Astrocyte of the hippocampus (primary cell): ENCODE results near the gene SLC26A9.

Experiments
- DNase-seq: peaks from one replicate; pipeline ENCODE4 v3.0.0; 2011; ENCODE audit warnings: low read depth, low spot score

SLC26A9 gene

DNA sequence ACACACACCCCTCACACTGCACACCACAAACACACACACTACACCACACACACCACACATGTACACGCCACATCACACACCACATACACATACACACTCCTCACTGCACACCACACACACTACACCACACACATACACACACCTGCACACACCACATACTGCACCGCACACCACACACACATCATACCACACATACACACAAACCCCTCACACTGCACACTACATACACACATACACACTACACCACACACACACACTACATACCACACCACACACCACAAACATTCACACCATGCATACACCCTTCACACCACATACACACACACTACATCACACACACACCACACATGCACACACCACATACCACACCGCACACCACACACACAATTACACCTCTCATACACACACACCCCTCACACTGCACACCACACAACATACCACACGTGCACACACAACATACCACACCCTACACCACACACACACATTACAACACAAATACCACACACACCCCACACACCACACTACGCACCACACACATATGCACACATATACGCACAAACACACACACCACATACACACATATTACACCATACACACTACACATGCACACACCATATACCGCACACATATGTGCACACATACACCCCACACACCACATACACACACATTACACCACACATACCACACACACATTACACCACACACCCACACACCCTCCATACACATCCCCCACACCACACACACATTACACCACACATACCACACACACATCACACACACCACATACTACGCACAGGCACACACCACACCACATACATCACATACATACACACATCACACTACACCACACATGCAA is 30.3 kb upstream of the SLC26A9 start:
- DNase-seq: no peak

DNA sequence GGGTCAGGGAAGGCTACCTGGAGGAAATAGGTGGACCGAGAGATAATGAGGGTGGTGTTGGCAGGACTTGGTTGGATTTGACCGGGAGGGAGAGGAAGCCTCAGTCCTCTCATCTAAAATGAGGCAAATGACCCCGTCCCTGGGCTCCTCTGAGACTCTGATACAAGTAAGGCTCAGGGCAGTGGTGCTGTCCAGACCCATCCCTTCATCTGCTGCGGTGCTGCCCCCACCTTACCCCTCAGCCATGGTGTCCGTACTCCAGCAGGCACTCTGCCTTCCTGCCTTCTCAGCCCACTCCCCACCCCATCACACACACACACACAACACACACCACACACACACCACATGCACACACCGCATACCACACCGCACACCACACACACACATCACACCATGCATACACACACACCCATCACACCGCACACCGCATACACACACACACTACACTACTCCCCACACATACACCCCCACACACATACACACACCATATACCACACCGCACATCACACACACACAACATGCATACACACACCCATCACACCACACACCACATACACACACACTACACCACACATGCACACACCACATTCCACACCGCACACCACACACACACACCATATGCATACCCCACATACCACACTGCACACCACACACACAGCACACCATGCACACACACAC is 29.4 kb upstream of the SLC26A9 start:
- DNase-seq: no peak

DNA sequence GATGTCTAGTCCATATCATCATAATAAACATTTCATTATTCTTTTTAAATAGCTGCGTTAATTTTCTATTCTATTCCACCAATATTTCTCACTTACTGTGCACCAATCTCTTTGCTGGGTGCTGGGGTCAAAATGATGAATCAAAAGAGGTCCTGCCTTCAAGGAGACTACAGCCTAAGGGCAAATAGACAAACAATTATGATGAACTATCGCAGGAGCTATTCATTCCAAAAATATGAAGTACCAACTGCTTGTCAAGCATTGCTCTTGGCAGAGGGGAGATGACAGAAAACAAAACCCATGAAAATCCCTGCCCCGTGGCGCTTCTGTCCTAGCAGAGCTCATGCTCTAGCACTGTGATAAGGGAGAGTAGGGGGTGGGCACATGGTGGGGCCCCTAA is 28.8 kb upstream of the SLC26A9 start:
- no peak for DNase-seq

DNA sequence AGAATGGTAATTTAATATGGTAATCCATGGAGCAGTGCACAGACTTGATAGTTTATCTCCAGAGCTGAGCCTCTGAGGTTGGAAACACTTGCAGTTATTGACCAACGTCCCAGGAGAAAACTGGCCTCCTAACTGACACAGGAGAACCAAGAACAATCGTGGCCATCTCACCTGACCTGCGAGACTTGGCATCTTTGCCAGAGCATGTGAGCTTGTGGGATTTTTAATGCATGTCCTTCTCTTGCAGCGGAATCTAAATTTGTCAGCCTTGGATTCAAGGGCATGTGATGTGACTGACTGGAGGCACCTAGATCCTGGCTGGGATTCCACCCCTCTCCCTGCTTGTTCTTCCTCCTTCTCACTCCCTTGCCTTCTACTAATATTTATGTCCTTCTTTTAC is 27.8 kb upstream of the SLC26A9 start:
- DNase-seq: no peak

DNA sequence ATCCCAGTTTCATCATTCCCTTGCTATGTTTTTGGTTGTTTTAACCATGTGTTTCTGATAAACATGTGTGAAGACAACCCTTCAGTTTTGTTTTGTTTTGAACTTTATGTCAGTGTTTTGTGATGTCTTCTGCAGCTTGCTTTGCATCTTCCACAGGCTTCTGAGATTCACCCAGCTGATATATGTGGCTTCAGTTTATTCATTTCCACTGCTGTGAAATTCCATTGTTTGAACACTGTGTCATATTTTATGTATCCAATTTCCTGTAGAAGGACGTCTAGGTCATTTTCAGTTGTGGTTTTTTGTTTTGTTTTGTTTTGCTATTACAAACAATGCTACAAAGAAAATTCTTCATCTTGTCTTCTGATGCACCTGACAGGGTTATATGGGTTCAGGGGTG is 27.2 kb upstream of the SLC26A9 start:
- no peak for DNase-seq

DNA sequence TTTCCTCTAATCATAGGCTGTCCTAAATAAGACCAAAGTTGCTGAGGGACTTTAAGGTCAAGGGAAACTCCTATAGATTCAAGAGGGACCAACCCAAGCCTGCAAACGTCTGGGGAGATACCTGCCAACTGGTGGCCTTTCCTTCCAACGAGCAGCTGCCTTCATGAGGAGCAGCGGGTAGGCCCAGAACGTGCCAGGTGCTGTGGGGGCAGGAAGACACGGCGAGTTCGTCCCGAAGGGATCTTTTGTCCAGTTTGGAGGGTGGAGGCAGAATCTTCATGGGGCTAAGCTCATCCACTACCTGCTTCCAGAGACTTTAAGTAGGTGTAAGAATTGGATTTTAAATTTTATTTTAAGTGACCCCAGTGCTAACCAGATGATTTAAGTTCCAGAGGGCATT is 26.0 kb upstream of the SLC26A9 start:
- DNase-seq: no peak

DNA sequence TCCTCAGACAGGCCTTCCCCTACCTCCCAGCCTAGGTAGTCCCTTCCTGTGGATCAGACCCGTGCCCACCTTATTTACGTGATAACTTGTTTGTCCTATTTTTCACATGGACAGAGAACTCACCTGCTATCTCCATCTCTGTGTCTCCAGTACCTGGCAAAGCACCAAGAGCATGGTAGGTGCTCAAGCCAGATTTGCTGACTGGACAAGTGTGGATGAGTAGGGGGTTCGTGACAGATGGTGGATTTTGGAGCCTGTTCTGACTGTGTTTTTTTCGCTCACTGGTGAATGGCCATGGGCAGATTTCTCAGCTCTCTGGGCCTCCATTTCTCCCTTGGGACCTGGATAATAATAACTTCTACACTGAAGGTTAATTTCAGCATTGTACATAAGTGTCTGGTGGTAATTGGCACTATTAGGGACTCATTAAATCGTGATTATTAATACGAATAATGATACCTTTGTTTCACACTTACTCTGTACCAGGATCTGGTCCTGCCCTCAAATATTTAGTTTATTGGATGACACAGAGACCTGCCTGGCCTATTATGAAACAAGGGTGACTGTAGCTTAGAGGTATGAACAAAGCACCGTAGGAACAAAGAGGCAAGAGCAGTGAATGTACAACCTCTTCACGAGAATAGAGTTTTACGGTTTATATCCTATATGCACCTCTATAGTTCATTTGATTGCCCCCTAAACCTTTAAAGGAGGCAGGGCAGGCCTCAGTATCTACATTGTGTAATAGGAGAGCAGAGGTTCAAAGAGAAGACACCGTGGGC is 24.5 kb upstream of the SLC26A9 start:
- no peak for DNase-seq

DNA sequence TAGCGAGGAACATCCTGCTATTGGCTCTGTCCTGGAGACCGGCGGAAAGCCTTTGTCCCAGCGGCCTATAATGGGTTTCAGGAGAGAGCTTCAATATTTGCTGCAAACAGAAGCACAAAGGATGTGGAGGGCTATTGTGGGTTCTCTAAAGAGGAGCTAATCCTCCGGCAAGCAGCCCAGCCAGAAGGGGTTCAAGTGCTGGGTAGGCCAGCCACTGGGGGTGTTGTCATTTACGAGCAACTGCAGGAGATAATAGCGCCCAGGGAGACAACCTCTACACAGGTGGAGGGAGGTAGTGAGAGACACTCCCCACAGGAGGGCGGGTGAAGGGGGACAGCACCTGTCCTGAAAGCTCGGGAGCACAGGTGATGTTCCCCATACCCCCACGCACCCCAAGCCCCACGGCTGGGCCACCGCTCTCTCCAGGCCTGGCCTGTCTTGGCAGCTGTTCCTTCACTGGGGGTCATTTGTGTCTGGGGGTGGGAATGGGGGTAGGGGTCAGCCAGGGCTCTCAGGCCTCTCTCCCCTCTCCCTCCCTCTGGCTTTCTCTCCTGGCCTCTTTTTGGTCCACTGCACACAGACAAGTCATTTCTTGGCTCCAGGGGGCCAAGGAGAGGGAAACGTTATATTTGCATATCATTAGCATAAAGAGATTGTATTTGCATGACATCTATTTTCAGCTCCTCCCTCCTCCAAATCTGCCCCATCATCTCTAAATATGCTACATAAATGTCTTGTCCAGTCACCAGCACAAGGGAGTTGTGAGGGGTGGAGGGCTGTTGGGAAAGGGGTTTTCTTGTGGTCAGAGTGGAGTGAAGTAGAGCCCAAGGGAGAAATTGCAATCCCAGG is 22.0 kb upstream of the SLC26A9 start:
- peak; percentile 43 for DNase-seq

DNA sequence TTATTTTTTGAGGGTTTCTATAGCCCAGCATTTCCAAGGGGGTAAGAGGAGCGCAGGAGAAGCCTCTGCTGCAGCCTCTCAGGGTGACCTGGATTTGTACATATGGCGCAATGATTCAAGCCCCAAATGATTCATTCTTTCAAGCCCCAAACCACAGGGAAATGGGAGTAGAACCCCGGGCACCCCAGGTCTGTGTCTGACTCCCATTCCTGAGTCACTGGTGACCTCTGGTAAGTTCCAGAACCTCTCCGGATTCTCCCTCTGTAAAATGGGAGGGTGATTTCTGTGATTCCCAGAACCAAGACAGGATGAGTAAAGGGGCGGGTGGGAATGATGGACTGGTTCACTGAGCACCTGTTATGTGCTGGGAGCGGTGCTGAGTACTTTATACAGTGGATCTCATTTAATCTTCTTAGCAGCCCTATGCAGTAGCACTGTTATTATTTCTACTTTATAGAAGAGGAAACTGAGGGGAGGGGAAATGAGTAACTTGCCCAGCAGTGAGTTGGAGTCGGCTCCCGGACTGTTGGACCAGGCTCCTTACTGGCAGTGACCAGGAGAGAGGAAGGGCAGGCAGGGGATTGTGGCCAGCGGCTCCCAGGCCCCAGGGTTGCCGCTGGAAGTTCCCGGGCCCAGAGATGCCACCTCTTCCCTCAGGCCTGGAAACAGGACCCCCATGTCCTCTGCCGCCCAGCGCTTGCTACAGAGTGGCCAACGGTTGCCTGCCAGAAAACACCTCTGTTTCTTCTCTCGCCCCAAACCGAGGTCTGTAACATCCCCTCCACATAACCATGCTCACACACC is 20.3 kb upstream of the SLC26A9 start:
- no peak for DNase-seq

DNA sequence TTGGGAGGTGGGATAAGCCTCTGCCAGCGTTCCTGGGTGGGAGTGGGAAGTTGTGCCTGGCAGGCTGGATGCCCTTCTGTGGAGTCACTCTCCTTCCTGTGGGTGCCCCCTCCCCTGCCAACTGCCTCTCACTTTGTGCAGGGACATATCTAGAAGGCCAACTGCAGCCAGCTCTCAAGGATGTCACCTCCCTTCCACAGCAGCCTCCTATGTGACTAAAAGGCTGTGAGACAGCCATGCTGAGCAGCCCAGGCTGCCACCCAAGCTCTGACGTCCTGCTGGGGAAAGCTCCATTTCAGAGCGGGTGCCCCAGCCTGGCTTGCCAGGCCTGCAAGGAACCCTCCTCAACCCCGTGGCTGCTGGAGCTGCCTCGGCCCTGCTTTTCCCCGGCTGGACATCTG is 19.6 kb upstream of the SLC26A9 start:
- no peak for DNase-seq

DNA sequence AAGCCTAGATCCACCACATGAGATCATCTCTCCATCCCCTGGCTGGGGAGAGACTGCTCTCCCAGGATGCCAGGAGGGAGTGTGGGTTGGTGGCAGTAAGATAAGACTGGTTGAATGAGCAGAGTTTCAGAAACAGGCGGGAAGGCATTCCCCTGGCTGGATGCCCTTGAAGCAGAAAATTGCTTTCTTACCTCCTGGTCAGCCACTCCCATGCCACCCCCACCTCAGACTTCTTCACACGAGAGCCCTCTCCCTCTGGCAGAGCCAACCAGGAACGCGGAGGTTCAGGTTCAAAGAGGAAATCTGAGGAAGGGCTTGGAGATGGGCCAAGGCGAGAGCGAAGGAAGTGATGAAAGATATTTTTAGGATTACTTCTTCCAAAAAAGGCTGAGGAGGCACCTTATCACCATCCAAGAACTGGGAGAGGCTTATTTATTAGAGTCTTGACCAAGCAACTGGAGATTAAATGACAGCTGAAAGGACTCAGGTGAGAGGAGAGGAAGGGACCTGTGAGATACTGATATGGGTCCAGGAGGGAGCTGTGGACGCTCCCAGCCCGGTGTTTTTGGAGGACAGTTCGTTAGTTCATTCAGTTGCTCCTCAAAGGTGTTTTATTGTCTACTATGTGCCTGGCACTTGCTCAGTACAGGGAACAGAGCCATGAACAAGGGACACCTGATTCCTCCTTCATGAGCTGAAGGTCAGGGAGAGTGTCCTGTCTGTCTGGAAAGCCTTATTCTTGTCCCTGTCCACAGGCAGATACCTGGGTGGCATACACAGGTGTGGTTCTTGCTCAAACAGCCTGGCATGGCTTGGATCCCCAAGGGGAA is 18.9 kb upstream of the SLC26A9 start:
- peak; percentile 48 for DNase-seq

DNA sequence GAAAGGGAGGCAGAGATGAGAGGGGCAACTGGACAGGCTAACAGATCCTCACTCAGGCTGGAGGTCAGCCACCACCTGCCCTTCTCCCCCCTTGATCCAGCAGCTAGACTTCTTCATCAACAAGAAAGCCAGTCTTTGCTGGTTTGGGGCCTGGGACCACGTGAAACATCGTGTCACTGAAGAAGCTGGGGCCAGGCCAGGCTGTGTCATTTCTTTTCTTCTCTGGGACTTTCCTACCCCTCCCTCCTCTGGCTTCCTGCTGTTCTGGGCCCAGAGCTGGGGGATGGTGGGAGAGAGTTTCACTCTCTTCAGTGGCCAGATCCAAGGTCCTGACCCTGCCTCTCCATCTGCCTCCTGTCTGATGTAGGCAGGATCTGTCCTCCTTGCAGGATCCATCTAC is 18.1 kb upstream of the SLC26A9 start:
- DNase-seq: no peak

DNA sequence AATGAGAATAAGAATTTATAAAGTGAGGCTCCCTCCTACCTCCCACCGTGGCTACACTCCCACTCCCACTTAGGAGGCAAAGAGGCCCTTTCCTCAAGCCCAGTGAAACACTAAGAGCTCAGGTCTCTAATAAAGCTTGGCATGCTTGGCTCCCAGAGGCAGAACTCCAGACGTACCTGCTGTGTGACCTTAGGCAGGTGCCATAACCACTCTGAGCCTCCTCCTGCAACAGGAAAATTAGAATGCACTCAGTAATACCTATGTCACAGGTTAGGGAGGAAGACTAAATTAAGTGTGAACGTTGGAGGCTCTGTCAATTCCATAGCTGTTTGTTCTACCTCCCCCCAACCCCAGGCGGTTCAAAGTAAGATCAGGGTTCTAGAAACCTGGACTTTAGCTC is 16.5 kb upstream of the SLC26A9 start:
- no peak for DNase-seq

DNA sequence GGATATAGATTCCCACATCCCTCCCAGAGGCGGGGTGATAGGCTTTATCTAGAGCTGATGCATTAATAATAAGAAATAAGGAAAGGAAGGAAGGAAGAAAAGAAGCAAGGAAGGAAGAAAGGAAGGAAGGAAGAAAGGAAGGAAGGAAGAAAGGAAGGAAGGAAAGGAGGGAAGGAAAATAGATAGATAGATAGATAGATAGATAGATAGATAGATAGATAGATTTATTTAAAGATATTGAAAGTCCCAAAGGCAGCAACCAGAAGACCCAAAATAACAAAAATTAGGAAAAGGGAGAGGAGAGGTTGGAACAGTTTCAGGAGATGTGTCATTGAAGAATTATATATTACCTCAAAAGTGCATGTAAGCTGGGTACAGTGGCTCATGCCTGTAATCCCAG is 12.2 kb upstream of the SLC26A9 start:
- DNase-seq: no peak

DNA sequence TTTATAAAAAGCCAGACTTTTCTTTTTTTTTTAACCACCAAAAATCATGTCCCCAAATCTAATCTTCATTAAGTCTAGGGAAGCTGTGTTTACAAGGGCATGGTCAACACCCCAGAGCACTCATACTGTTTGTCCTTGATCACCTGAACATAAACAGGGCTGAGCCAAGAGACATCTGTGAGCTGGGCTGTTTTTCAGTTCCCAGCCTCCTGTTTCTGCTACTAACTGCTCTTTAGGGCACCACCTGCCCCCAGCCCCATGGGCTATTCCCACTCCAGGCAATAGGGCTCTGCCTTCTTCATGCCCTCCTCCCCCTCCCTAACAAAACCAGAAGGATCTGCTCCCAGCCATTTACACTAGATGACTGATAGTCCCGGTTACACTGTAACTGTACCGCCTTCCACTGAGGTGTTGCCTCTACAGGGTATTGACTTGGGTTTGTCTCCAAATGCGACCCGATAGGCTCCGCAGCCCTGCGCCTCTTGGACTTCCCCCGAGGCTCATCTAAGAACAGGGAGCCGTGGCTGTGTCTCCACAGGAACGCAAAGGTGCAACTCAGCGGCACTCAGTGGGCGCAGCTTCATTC is 11.7 kb upstream of the SLC26A9 start:
- DNase-seq: no peak

DNA sequence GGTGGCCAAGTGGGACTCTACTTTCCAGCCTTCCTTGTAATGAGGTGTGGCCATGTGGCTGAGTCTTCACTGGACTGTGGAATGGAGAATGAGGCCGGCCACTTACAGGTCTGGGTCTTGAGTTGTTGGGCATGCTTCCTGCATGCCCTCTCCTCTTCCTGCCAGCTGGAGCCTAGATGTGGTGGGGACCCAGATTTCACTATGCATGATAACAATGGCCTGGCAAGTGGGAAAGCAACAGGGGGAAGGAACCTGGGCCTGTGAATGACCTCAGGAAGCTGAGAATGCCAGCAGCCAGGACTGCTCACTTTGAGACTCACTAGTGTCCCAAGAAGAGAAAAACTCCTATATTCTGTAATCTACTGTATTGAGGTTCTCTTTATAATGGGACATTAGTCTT is 8.5 kb upstream of the SLC26A9 start:
- no peak for DNase-seq

DNA sequence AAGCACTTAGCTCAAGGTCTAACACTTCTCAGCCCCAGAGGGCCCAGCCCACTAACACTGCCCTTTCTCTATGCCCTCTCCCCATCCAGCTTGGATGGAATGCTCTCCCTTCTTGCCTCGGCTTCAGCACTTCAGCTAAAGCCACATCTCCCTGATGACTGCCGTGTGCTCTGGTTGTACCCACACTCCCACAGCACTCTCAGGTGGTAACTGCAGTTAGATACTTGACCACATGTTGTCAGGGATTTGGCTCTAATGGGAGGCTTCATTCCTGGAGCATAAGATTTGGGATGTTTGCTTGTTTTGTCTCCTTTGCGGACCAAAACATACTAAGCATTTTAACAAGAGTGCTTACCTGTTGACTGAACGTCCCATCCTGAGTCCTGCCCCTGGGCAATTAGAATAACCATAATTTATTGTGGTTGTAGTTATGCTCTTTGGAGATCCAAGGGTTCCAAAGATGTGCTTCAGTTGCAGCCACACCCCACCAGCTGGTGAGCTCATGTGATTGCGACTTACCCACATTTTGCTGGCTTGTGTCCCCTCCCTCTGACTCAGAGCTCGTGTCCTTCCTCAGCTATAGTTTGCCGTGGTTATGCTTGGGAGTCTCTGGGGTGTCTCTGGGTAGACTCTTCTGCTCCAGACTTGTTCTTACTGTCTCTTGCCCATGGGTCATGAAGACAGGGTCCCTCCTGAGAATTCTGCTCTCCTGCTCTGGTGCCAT is 7.7 kb upstream of the SLC26A9 start:
- DNase-seq: no peak

DNA sequence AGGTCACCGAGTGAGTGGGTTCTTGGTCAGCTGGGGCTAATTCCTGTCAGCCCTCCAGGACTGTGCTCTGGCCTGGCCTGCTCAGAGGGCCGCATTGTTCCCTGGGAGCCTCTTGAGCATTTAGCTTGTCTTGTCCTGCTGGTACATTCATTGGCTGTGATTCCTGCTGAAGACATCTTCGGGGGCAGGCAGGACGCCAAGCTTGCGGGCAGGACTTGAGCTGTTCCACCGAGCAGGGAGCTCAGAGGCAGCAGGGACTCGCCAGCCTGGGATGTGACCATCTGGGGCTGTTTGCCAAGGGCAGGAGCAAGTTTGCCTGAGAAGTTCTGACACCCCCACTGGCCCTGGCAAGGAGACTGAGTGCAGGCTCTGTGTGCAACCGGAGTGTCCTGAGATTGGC is 7.0 kb upstream of the SLC26A9 start:
- DNase-seq: peak; percentile 64

DNA sequence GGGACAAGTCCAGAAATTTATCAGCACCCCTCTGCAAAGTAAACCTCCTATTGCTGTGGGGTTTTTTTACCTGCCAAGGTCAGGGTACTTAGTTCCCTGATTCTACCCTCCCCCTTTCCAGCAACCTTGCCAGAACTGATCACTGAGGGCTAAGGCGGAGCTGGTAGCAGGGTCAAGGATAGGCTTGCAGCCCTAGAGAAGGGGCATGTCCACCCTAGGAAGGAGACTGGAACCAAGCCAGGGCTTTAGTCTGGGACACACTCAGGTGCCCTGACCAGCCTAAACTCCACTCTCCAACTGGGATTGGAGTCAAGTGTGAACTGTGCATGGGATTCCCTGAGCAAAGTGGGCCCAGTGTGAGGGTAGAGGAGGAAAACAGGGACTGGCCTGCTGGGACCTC is 6.5 kb upstream of the SLC26A9 start:
- no peak for DNase-seq
